RWPE1 (cell line): Measurements from ENCODE around the gene MAP2K6.

Experiments
- CTCF ChIA-PET: fragments of 350-600 bp; sonication (Branson Sonifier 250); formaldehyde crosslinking; extraction: SDS; loops from one replicate; lab custom pipeline; 2021; lab: Yijun Ruan, JAX
- POLR2A ChIA-PET: fragments of 400-600 bp; formaldehyde crosslinking; extraction: SDS; loops from one replicate; lab custom pipeline; 2020; ENCODE audit warnings: antibody characterized with exemption; ENCODE audit not compliant: low non-redundant PET; lab: Yijun Ruan, JAX
- DNase-seq: peaks from one replicate; pipeline ENCODE4 v3.0.0; 2012; ENCODE audit warnings: low spot score
- H3K27ac ChIP-seq: fragments of 450-650 bp; 2 replicates; pipeline ENCODE4 v1.5.1; 2017
- TF ChIP-seq, protein P1 (sequence below): fragments of 450-650 bp; conservative IDR thresholded peaks from 2 replicates; pipeline ENCODE4 v1.5.1; 2017; ENCODE audit warnings: low read depth, mild to moderate bottlenecking

Gene MAP2K6

GRCh38 chr17:69533481-69534234, 119.2 kb downstream of the MAP2K6 start:
- TF ChIP-seq, protein P1, sequence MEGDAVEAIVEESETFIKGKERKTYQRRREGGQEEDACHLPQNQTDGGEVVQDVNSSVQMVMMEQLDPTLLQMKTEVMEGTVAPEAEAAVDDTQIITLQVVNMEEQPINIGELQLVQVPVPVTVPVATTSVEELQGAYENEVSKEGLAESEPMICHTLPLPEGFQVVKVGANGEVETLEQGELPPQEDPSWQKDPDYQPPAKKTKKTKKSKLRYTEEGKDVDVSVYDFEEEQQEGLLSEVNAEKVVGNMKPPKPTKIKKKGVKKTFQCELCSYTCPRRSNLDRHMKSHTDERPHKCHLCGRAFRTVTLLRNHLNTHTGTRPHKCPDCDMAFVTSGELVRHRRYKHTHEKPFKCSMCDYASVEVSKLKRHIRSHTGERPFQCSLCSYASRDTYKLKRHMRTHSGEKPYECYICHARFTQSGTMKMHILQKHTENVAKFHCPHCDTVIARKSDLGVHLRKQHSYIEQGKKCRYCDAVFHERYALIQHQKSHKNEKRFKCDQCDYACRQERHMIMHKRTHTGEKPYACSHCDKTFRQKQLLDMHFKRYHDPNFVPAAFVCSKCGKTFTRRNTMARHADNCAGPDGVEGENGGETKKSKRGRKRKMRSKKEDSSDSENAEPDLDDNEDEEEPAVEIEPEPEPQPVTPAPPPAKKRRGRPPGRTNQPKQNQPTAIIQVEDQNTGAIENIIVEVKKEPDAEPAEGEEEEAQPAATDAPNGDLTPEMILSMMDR: no peak
- CTCF ChIA-PET: interaction anchor here (0.9 to 1.7 kb wide), 3 partner anchors 9 to 199 kb away, joined by 3 to 4 read pairs (median 3); no protein-coding TSS in a partner anchor
- no peak for DNase-seq
- POLR2A ChIA-PET: no interaction called here
- no peak overlapping the region for H3K27ac ChIP-seq

- CTCF ChIA-PET: interaction anchor here (1.7 kb wide), 1 partner anchor 199 kb away, joined by 4 read pairs; no protein-coding TSS in a partner anchor
- POLR2A ChIA-PET: no interaction called here
- TF ChIP-seq, protein P1: no peak
- no peak for DNase-seq
- no peak overlapping the region for H3K27ac ChIP-seq
Observed at GRCh38 chr17:69534235-69534621, 119.7 kb downstream of the MAP2K6 start.

GRCh38 chr17:69535016-69535570, 120.6 kb downstream of the MAP2K6 start:
- ChIA-PET CTCF (no interaction called here), POLR2A (no interaction called here)
- TF ChIP-seq, protein P1: no peak
- no peak overlapping the region for H3K27ac ChIP-seq
- DNase-seq: no peak

DNA sequence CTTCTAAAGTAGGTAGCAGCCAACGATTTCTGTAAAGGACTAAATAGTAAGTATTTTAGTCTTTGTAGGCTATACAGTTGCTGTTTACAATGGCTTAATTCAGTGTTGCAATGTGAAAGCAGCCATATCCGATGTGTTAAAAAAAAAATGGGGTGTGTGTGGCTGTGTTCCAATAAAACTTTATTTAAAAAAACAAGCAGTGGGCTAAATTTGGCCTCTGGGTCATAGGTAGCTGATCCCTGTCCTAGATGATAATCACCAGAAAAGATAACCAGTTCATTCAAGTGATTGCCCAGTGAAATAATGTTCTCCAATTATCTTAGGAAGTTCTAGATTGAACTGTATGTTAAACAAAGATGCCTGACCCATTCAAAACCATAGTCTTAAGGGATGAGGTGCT, 124.3 kb downstream of the MAP2K6 start:
- POLR2A ChIA-PET: no interaction called here
- CTCF ChIA-PET: no interaction called here
- DNase-seq: no peak
- TF ChIP-seq, protein P1: no peak
- no peak overlapping the region for H3K27ac ChIP-seq

DNA sequence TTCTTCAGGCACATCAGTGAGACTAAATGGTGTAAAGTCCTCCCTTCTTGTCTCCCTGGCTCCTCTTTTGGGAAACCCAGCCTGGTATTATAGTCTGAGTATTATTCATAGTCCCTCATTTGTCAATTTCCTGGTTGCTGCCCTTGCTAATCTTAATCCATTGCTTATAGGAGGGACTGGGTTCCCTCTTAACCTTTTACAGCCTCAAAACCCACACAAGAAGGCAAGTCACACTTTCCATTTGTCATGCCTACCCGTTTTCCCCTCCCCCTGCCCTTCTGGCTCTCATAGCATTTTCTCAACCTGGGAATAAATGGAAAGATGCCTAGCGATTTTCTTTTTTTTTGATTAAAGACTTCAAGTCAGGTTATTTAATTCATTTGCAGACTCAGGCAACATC, 124.8 kb downstream of the MAP2K6 start:
- ChIA-PET POLR2A (no interaction called here), CTCF (interaction anchor here (1.0 kb wide), 1 partner anchor 16 kb away, joined by 5 read pairs; no protein-coding TSS in a partner anchor)
- TF ChIP-seq, protein P1: no peak
- no peak for DNase-seq
- H3K27ac ChIP-seq: no peak overlapping the region

DNA sequence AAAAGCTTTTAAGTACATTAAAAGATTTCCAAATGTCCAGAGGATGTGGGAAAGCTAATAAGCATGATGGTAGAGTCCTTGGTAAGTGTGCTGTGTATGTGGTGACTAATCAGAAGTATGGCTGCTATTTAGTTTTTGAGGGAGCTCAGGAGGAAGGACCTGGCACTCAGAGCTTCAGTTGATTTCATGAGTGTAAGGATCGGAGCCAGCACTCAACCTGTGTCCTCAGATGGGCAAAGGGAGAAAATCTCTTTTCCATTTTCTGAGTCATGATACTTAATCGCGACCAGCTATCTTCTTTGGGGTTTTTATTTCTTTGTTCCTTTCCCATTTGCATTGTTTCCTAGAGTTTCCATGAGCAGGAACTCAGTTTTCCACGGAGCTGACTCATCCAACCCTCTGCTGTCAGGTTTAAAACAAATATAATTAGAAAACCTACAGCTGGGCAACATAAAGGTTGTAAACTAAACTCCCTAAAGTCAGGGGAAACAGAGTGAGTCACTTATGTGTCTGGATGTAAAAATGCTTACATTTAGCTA, 125.4 kb downstream of the MAP2K6 start:
- POLR2A ChIA-PET: no interaction called here
- DNase-seq: peak; percentile 63
- H3K27ac ChIP-seq: no peak overlapping the region
- TF ChIP-seq, protein P1: no peak
- CTCF ChIA-PET: interaction anchor here (0.9 to 1.0 kb wide), 2 partner anchors 12 to 17 kb away, joined by 3 to 5 read pairs; no protein-coding TSS in a partner anchor
